Stimulated activated naive CD4-positive, alpha-beta T cell treated with Interleukin-2 at 50 U/mL for 16 hours (primary cell): ENCODE measurements around the gene DUSP9.

ENCODE experiments used
- DNase-seq: peaks from one replicate; lab custom pipeline; 2025; lab: John Stamatoyannopoulos, UW

Gene DUSP9

DNA sequence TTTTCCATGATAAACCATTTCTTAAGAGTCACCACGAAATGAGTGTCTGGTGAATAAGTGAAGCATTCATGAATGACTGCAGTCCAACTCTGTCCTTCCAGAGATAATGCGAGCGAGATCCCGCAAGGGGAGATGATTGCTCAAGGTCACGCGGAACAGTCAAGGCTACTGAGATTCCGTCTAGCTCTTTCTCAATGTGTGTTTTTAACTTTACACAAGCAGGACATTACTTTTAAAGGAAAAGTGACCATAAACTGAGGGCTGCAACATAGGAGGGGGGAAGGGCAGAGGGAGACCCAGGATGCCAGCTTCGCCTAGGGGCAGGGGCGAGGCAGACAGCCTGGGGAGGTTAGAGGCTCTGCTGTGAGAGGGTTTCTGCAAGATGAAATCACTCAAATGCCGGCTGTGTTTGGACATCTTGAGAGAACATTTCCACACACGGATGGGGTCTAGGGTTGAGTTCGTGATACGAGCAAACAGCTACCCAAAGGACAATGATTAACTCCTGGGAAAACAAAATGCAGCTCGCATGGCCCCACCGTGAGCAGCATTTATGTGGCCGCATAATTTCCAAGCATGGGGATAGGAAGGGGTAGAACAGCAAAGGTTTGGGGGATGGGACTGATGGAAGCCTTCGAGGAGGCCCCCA is 24.2 kb upstream of the DUSP9 start:
- DNase-seq = no peak

GRCh38 chrX:153623310-153624029 is 23.5 kb upstream of the DUSP9 start:
- DNase-seq = no peak

DNA sequence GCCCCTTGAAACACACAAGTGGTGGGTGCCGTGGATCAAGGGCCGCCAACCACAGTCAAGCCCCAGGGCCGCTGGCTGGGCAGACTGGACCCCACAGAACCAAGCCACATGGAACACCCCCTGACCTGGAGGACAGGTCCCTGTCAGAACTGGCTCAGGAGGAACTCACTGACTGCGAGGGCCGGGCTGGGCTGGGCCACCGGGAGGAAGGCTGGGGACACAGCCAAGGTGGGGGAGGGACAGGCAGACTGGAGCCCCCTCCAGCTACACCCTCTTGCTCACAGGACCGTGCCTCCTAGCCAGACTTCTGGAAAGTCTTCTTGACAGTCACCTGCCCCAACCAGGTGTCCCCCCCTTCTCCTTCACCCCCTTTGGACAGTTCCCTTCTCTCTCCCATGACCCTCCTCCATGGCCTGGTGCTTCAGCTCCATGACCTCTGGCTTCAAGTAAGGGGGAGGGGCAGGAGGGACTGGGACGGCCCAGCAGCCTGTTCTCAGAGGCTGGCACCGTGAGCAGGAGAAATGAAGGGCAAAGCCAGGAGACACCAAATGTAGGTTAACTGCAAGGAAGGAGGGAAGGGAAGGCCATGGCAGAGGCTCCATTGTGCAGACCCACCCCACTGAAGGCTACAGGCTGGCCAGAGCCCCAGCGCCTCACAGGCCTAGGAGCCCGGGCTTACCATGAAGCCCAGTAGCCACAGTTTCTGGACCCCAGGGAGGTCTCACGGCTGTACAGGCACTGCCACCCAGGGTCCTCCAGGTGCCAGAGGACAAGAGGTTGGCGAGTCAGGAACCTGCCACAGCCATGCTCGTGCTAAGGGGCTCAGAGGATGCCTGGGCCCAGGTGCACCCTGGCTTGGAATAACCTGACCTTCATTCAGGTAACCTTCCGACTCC is 22.6 kb upstream of the DUSP9 start:
- DNase-seq = no peak

GRCh38 chrX:153625271-153626024 is 21.6 kb upstream of the DUSP9 start:
- DNase-seq = no peak

- DNase-seq = no peak
Measured at GRCh38 chrX:153626025-153626633, 20.9 kb upstream of the DUSP9 start.

DNA sequence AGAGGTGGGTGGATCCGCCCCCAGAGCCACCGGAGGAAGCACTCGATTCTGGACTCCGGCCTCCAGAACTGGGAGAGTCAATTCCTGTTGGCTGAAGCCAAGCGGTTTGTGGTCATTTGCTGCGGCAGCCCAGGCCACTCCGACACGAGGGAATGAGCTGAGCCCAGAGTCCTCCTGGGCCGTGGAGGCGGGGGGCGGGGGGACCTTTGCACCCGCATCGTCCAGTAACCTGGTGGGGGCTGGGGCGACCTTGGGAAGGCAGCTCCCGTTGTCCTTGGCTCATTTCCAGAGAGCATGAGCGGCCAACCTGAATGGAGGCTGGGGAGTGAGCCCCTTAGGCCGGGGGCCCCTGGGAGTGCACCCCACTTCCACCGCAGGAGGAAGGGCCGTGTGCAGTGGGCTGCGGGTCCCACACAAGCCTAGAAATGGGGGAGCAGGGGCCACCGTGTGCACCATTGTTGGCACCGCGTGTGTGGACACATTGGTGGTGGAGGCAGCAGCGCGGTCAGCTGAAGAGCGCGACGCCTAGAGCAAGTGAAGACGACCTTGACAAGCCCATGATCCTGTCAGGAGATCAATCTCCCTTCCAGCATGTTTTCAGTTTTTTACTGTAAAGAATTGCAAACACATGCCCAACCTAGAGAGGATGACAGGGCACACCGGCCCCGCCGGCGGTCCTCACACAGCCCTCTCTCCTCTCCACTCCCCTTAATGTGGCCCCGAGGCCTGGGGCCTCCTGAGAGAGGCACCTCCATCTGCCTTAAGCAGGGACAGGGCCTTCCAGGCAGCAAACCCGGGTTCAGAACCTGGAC is 19.9 kb upstream of the DUSP9 start:
- no peak for DNase-seq

- DNase-seq = no peak
Measured at GRCh38 chrX:153627675-153628111, 19.3 kb upstream of the DUSP9 start.

- DNase-seq = no peak
Measured at GRCh38 chrX:153628129-153628528, 18.9 kb upstream of the DUSP9 start.

DNA sequence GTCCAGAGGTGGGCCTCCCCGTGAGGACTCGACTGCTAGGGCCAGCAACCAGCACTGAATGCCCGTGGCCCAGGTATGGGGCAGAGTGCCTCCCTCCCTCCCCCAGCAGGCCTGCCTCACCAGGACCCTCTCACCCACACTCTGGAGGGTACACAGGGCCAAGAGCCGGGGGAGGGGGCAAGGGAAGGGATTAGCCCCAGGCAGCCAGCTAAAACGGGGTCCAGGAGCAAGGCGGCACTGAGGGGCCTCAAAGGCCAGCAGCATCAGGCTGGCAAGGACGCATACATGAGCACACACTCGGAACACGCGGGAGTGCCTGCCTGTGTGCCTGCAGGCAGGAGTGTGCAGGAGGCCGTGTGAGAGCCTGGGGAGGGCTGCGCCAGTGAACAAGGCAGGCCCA is 18.3 kb upstream of the DUSP9 start:
- DNase-seq = no peak

- DNase-seq = no peak
Measured at GRCh38 chrX:153631346-153631745, 15.7 kb upstream of the DUSP9 start.

- no peak for DNase-seq
Measured at GRCh38 chrX:153631907-153632594, 15.0 kb upstream of the DUSP9 start.

- no peak for DNase-seq
Measured at GRCh38 chrX:153632595-153632946, 14.4 kb upstream of the DUSP9 start.

DNA sequence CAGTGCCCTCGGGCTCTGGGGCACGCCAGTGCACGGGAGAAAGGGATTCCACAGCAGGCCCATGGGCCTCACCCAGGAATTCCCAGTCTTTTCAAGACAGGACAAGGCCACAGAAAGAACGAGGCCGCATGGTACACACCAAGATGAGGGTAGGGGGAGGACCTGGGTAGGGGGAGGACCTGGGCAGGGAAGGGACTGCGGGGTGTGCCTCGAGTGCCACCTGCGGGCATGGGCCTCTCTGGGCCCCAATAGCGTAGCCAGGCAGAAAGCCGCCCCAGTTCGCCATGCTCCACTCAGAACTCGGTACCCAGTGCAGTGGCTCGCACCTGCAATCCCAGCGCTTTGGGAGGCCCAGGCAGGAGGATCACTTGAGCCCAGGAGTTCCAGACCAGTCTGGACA is 14.0 kb upstream of the DUSP9 start:
- no peak for DNase-seq

- DNase-seq = no peak
Measured at GRCh38 chrX:153633607-153634180, 13.3 kb upstream of the DUSP9 start.

- DNase-seq = no peak
Measured at GRCh38 chrX:153634236-153634635, 12.8 kb upstream of the DUSP9 start.

GRCh38 chrX:153634832-153635231 is 12.2 kb upstream of the DUSP9 start:
- DNase-seq = no peak

- DNase-seq = no peak
Measured at GRCh38 chrX:153635388-153635787, 11.6 kb upstream of the DUSP9 start.

DNA sequence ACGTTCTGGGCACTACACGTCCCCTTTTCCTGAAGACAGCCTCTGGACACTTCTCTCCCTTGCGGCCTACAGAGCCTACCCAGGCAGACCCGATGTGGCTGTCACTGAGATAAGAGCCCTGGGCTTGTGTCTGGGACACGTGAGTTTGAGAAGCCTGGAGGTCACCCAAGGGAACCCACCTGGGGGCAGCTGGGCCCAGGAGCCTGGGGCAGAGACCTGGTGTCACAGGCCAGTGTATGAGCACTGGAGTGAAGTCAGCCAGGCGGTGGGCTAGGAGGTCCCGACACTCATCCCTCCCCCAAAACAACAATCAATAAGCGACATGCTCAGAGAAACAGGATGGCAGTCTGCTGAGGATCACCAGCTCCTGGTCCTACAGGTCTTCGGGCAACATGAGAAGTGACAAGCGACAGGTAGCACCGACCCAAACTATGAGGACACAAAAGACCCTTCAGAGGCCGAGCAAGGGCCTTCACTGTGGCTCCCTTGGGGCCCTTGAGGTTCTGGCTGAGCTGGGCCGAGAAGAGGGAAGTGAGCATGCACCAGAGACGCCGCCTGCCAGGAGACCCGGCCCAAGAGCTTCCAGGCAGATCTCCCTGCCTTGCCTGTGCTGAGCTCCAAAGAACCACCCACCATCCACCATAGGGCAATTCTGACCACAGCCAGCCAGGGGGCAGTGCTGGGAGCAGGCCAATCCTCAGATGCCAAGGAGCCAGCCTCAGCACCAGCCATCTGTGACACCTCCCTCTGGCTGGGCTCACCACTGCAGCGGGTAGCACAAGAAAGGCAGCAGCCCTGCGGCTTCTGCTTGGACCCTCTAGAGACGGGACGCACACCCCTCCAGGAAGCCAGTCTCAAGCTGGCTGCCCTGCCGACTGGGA is 11.0 kb upstream of the DUSP9 start:
- peak; percentile 16 for DNase-seq

GRCh38 chrX:153636716-153637115 is 10.3 kb upstream of the DUSP9 start:
- DNase-seq = no peak
